PC-9 (cell line): Measurements from ENCODE around the gene MALAT1. TPM values are rescaled to one million over a fixed set of nuclear protein-coding genes. Genes with fewer than 3 reads are reported as not detected.

Experiments used
- BruUV-seq: library from RNA; stranded (reverse); fragments of 400-500 nt; replicated peaks from 2 replicates; lab custom pipeline; 2021; lab: Mats Ljungman, UMichigan
- CTCF ChIA-PET: fragments of 300-600 bp; sonication (Branson Sonifier 250); formaldehyde crosslinking; loops from one replicate; lab custom pipeline; 2022; ENCODE audit warnings: antibody characterized with exemption; lab: Charles Lee
- POLR2A ChIA-PET: fragments of 300-600 bp; sonication (Branson Sonifier 250); formaldehyde crosslinking; loops from one replicate; lab custom pipeline; 2022; ENCODE audit warnings: antibody characterized with exemption; ENCODE audit not compliant: unreplicated experiment; lab: Charles Lee
- DNase-seq, 2 experiments: peaks; one replicate each; pipeline versions ENCODE4 v3.0.0 to v3.0.0-alpha.2; 2015 to 2022; ENCODE audit warnings: mixed read lengths in 1 of 2
- H2AFZ ChIP-seq: fragments of 200-600 bp; sonication (generic); 2 replicates; pipeline ENCODE4 v1.8.1; 2017; ENCODE audit warnings: antibody characterized with exemption
- H3F3A ChIP-seq: fragments of 200-600 bp; sonication (generic); 2 replicates; pipeline ENCODE4 v1.8.1; 2017; ENCODE audit warnings: antibody characterized with exemption, mild to moderate bottlenecking, low read depth; ENCODE audit not compliant: insufficient read depth
- H3K27ac ChIP-seq: fragments of 200-600 bp; sonication (generic); 2 replicates; pipeline ENCODE4 v1.6.1; 2016; ENCODE audit warnings: mixed run types
- H3K27me3 ChIP-seq: fragments of 200-600 bp; sonication (generic); 2 replicates; pipeline ENCODE4 v1.6.1; 2016; ENCODE audit warnings: low read depth, mixed run types; ENCODE audit not compliant: insufficient read depth
- H3K36me3 ChIP-seq: fragments of 200-600 bp; sonication (generic); 2 replicates; pipeline ENCODE4 v1.6.1; 2016; ENCODE audit warnings: low read depth, mixed run types
- H3K4me1 ChIP-seq: fragments of 200-600 bp; sonication (generic); replicated peaks from 2 replicates; pipeline ENCODE4 v1.6.1; 2016; ENCODE audit warnings: mixed run types; ENCODE audit not compliant: insufficient read depth
- H3K4me2 ChIP-seq: fragments of 200-600 bp; sonication (generic); 2 replicates; pipeline ENCODE4 v1.6.1; 2017; ENCODE audit warnings: mixed run types
- H3K4me3 ChIP-seq: fragments of 200-600 bp; sonication (generic); 2 replicates; pipeline ENCODE4 v1.6.1; 2016; ENCODE audit warnings: mixed run types
- H3K79me2 ChIP-seq: fragments of 200-600 bp; sonication (generic); 2 replicates; pipeline ENCODE4 v1.6.1; 2017; ENCODE audit warnings: low read depth, mixed run types
- H3K9me2 ChIP-seq: fragments of 200-600 bp; sonication (generic); 2 replicates; pipeline ENCODE4 v1.8.1; 2017; ENCODE audit warnings: mild to moderate bottlenecking; ENCODE audit not compliant: insufficient read depth
- H3K9me3 ChIP-seq: fragments of 200-600 bp; sonication (generic); 2 replicates; pipeline ENCODE4 v1.8.1; 2016; ENCODE audit warnings: low read depth; ENCODE audit not compliant: insufficient read depth
- H4K20me1 ChIP-seq: fragments of 200-600 bp; sonication (generic); 2 replicates; pipeline ENCODE4 v1.8.1; 2017; ENCODE audit not compliant: insufficient read depth
- EZH2 ChIP-seq: fragments of 200-600 bp; sonication (generic); IDR thresholded peaks from 2 replicates; pipeline ENCODE4 v1.8.0; 2017; ENCODE audit warnings: antibody characterized with exemption, low read depth
- intact Hi-C: fragments of 100-400 bp; cut with micrococcal nuclease; formaldehyde crosslinking; loops from one replicate; pipeline ENCODE4 v1.10.0; 2022; ENCODE audit not compliant: unreplicated experiment
- total RNA-seq: library from RNA; stranded (reverse); gene quantifications from 2 replicates; pipeline ENCODE4 v1.2.3, GENCODE V29; 2021
- TF ChIP-seq, protein P1 (sequence below): fragments of 200-600 bp; sonication (generic); conservative IDR thresholded peaks from 2 replicates; pipeline ENCODE4 v1.6.1; 2017; ENCODE audit warnings: mixed run types, antibody characterized with exemption, mild to moderate bottlenecking, moderate library complexity

MALAT1 gene
- total RNA-seq, 1 experiment from 2014 or later, result 6,494 TPM

GRCh38 chr11:65488273-65489034, 10.4 kb upstream of the MALAT1 start:
- POLR2A ChIA-PET, result interaction anchor here (0.5 to 2.7 kb wide), 7 partner anchors 10 to 69 kb away, joined by 3 to 42 read pairs (median 17); partner anchors contain the start of gene MALAT1
- H2AFZ ChIP-seq, result no peak overlapping the region
- H3K4me3 ChIP-seq, result no peak overlapping the region
- no TSS peak for BruUV-seq
- H3K9me3 ChIP-seq, result no peaks in the 10 kb centered on the region
- H3K9me2 ChIP-seq, result no peaks in the 10 kb centered on the region
- H3K79me2 ChIP-seq, result no peaks in the 10 kb centered on the region
- peaks cover 71% of the 10 kb centered on the region for H3F3A ChIP-seq
- peaks cover 87% of the 10 kb centered on the region for H3K4me1 ChIP-seq
- no peaks in the 10 kb centered on the region for H3K36me3 ChIP-seq
- CTCF ChIA-PET, result interaction anchor here (1.1 kb wide), 1 partner anchor 11 kb away, joined by 3 read pairs; no protein-coding TSS in a partner anchor
- peak overlapping the region; percentile 88 for H3K27ac ChIP-seq
- no peaks in the 10 kb centered on the region for H4K20me1 ChIP-seq
- intact Hi-C loops, result no loop called here
- H3K27me3 ChIP-seq, result no peaks in the 10 kb centered on the region
- peak overlapping the region; percentile 70 for H3K4me2 ChIP-seq
- TF ChIP-seq, protein P1, sequence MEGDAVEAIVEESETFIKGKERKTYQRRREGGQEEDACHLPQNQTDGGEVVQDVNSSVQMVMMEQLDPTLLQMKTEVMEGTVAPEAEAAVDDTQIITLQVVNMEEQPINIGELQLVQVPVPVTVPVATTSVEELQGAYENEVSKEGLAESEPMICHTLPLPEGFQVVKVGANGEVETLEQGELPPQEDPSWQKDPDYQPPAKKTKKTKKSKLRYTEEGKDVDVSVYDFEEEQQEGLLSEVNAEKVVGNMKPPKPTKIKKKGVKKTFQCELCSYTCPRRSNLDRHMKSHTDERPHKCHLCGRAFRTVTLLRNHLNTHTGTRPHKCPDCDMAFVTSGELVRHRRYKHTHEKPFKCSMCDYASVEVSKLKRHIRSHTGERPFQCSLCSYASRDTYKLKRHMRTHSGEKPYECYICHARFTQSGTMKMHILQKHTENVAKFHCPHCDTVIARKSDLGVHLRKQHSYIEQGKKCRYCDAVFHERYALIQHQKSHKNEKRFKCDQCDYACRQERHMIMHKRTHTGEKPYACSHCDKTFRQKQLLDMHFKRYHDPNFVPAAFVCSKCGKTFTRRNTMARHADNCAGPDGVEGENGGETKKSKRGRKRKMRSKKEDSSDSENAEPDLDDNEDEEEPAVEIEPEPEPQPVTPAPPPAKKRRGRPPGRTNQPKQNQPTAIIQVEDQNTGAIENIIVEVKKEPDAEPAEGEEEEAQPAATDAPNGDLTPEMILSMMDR, result no peak
- no peak for TF ChIP-seq EZH2
- DNase-seq, result no peak

DNA sequence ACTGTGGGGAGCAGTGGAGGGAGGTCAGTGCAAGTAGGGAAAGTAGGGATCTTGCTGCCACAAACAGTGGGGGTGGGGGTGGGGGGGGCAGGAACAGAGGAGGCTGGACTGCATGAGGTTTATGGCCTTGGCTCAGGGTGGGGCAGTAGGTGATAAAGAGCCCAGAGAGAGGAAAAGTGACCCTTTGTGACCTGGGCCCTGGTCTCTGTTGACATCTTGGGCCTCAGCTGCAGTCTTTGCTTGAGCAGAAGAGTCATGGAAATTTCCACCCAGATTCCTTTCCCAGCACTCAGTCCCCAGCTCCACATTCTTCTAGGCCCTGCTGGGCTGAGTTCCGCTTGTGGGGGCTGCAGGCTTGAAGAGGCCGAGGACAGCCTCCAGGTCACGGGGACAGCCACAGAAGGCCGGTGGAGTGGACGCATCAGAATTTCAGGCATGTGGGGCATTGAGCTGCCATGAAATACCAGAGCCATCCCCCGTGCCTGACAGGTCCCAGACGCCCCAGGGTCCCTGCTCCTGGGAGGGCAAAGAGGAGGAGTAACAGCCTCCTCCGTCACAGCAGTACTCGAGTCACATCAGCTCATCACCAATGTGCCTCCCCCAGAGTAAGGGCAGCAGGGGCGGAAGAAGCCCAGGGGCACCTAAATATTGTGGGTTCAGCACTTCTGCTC, 9.7 kb upstream of the MALAT1 start:
- Histone ChIP-seq H3K36me3 (no peaks in the 10 kb centered on the region), H3K79me2 (no peaks in the 10 kb centered on the region), H3K27ac (peak overlapping the region; percentile 88), H3K27me3 (no peaks in the 10 kb centered on the region), H3F3A (peaks cover 78% of the 10 kb centered on the region), H2AFZ (no peak overlapping the region), H3K4me3 (no peak overlapping the region), H3K9me2 (no peaks in the 10 kb centered on the region), H4K20me1 (no peaks in the 10 kb centered on the region), H3K4me1 (peaks cover 93% of the 10 kb centered on the region), H3K4me2 (peak overlapping the region; percentile 70), H3K9me3 (no peaks in the 10 kb centered on the region)
- TF ChIP-seq, protein P1, result no peak
- no peak for TF ChIP-seq EZH2
- BruUV-seq, result no TSS peak
- ChIA-PET CTCF (interaction anchor here (0.6 to 1.4 kb wide), 4 partner anchors 12 to 57 kb away, joined by 3 to 7 read pairs (median 5); no protein-coding TSS in a partner anchor), POLR2A (interaction anchor here (0.6 to 2.7 kb wide), 10 partner anchors 9 to 68 kb away, joined by 3 to 42 read pairs (median 8); partner anchors contain the start of gene MALAT1)
- intact Hi-C loops, result no loop called here
- DNase-seq, result peak; percentile 64 to 84

DNA sequence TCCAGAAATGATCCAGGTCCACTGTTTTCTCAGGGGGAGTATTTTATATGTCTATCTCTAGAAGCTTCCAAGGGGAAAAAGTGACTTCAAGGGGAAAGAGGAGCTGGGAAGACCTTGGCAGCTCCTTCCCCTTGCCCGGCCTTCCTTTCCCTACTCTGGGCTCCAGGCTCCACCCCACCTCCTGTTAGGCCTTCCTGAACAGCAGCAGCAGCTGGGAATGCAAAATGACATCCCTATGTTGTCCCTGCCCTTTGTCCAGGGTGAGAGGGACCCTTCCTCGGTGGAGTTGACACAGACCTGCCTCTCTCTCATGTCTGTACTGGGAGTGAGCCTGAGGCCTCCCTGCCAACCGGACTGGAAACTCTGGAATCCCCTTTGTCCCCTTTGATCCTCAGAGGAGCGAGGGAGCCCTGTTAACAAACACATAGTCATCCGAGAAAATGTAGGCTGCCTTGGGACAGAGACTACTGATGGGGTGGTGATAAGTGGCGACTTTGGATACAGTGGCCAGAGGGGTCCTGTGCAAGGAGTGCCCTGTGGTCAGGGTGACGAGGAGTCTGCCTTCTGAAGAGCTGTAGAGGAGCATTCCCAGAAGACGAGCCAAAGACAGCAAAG, 9.0 kb upstream of the MALAT1 start:
- Histone ChIP-seq H3K9me3 (no peaks in the 10 kb centered on the region), H3K79me2 (no peaks in the 10 kb centered on the region), H3K36me3 (no peaks in the 10 kb centered on the region), H3K27me3 (no peaks in the 10 kb centered on the region), H3K4me2 (peak overlapping the region; percentile 70), H2AFZ (no peak overlapping the region), H3K4me3 (no peak overlapping the region), H3K9me2 (no peaks in the 10 kb centered on the region), H3F3A (peaks cover 81% of the 10 kb centered on the region), H3K4me1 (peaks cover 95% of the 10 kb centered on the region), H3K27ac (peak overlapping the region; percentile 88), H4K20me1 (no peaks in the 10 kb centered on the region)
- DNase-seq, result no peak
- ChIA-PET CTCF (interaction anchor here (0.8 to 4.4 kb wide), 4 partner anchors 12 to 18 kb away, joined by 3 to 18 read pairs (median 6); no protein-coding TSS in a partner anchor), POLR2A (interaction anchor here (0.5 to 2.7 kb wide), 9 partner anchors 8 to 69 kb away, joined by 3 to 42 read pairs (median 11); partner anchors contain the start of gene MALAT1)
- intact Hi-C loops, result loop anchor here (10.0 kb wide), 1 partner anchor 295 kb away; the partner anchor contains the start of genes AP5B1 and OVOL1
- BruUV-seq, result TSS peak; percentile 4
- TF ChIP-seq, protein P1, result no peak
- no peak for TF ChIP-seq EZH2
